ENCODE results near the gene CTDNEP1.

The CTDNEP1 gene

DNA sequence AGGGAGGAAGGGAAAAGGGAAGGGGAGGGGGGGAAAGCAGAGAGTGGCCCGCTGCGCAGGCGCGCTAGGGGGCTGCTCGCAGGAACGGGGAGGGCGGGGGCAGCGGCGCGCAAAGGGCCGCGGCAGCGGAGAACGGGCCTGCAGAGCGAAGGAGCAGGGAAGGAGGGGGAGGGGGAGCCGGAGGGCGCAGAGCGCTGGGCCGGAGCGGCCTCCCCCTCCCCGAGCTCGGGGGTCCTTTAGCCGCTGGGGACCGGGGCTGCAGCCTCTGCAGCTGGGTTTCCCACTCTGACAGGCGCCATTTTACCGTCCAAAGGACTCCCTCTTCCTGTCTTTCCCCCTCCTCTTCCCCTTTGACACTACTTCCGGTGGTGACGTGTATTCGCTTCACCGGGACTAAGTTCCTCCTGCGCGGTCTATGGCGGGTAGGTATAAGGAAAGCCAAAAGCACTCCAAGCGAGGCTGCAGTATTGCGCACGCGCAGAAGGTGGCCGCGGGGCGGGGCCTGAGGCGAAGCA, at the start of gene CTDNEP1:
CTDNEP1 (minus strand) TSS at position 74 of the 515 bp plus-strand sequence. CDS start 438 bp downstream, outside the sequence.
- POLR2A ChIA-PET, result interaction anchor here (1.0 to 4.3 kb wide), 3 partner anchors 11 to 37 kb away, joined by 3 to 52 read pairs (median 3); partner anchors contain the start of genes GABARAP and PHF23
- TF ChIP-seq ELF4 (IDR thresholded peaks at IDR 0.05) (peak; percentile 63), PKNOX1 (IDR thresholded peaks at IDR 0.05) (peak; percentile 51; the same call in 1 of the 2 replicates), FOXA1 (IDR thresholded peaks at IDR 0.05) (no peak)
- DNase-seq (ENCODE audit: extremely low spot score), result peak; percentile 95

DNA sequence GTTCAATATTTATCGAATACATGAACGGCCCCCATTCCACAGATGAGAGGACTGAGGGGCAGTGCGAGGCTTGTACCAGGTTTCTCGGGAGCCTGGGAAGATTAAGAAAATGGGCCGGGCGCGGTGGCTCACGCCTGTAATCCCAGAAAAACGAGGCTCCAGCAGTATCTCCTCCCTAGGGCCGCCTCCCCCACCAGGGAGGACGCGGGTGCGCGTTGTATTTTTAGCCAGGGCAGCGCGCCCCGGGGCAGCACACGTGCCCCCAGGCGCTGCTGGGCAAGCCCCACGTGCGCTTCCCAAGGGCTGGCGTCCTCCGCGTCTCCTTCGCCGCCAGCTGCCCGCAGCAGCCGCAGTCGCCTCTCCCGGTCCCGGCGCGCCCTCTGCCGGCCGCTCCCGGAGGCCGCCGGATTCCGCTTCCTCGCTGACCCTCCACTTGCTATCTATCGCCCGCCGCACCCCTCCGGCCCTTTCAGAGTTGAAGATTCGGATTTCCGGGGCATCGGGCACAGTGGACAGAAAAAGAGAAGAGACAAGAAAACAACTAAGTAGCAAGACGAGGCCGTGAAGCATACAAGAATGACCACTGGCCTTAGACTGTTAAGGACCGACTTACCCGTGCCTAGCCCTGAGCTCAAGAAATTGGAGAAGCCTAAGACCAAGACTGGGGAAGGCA, 44.8 kb upstream of the CTDNEP1 start:
- ChIA-PET CTCF (interaction anchor here (0.6 to 2.2 kb wide), 12 partner anchors 9 to 251 kb away, joined by 3 to 22 read pairs (median 5); partner anchors contain the start of gene SLC2A4), POLR2A (interaction anchor here (0.6 to 2.0 kb wide), 8 partner anchors 13 to 76 kb away, joined by 3 to 12 read pairs (median 4); partner anchors contain the start of genes ACADVL, DLG4, DVL2 and GABARAP)
- peak; percentile 92 for DNase-seq (ENCODE audit: extremely low spot score)
- TF ChIP-seq BHLHE40 (IDR thresholded peaks at IDR 0.05; ENCODE audit: borderline replicate concordance) (no peak), ARNT (IDR thresholded peaks at IDR 0.05) (peak; percentile 7; the same call in 1 of the 2 replicates), L3MBTL2 (conservative IDR thresholded peaks at IDR 0.05) (peak; percentile 72), SUZ12 (IDR thresholded peaks at IDR 0.05) (no peak), NFRKB (IDR thresholded peaks at IDR 0.05) (no peak), ELF4 (IDR thresholded peaks at IDR 0.05) (no peak)

More for the DNA sequence above, at the start of gene CTDNEP1:
- CTCF ChIA-PET, result interaction anchor here (0.6 to 1.7 kb wide), 3 partner anchors 11 to 30 kb away, joined by 3 read pairs; partner anchors contain the start of gene SLC2A4

- ChIA-PET POLR2A (interaction anchor here (1.2 to 1.4 kb wide), 3 partner anchors 14 to 75 kb away, joined by 3 to 12 read pairs (median 8); partner anchors contain the start of genes ACADVL, DLG4, DVL2 and SLC2A4), CTCF (interaction anchor here (0.6 to 2.2 kb wide), 6 partner anchors 10 to 250 kb away, joined by 3 to 22 read pairs (median 6); partner anchors contain the start of gene SLC2A4)
- DNase-seq (ENCODE audit: extremely low spot score), result no peak
- no peak for TF ChIP-seq ARNT (IDR thresholded peaks at IDR 0.05)
- TF ChIP-seq FOXA1 (IDR thresholded peaks at IDR 0.05), result no peak
These were observed 44.0 kb upstream of the CTDNEP1 start for GRCh38 chr17:7295230-7296180.

GRCh38 chr17:7294614-7295153, 43.1 kb upstream of the CTDNEP1 start, which contains the start of gene YBX2:
Gene YBX2 (minus strand): TSS chr17:7294639. CDS start chr17:7294500, 139 bp downstream.
- CTCF ChIA-PET, result no interaction called here
- POLR2A ChIA-PET, result no interaction called here

DNA sequence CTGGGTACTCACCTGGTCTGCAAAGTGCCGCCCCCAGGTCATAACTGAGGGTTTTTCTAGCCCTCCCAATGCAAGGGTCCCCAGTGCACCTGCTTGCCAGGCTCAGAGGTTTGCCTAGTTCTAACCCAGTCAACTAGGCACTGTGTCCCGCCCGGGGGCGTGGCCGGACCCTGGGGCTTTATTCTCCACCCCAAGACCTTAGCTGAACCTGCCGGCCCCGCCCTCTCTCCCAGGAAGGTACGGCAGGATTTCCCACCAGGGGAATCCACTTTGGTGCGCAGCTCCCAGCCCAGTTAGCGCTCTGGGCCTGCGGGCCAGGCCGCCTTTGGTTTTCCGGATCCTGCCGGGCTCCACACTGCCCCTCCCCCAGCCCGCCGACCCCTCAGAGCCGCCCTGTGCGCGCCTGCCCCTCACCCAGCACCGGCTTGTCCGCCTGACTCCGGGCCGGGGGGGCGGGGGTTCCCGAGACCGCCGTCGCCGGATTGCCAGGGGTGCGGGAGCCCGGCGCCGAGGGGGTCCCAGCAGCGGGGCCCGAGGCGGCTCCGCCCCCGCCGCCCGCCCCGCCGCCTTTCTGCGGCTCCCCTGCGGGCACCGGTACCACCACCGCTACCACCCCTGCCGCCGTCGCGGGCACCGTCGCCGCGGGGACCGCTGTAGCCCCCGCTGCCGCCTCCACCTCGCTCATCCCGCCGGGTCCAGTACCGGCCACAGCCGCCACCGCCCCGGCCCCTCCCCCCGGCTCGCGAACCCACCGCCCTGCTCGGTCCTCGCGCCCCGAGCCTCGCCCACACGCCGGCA, 42.5 kb upstream of the CTDNEP1 start:
- ChIA-PET CTCF (no interaction called here), POLR2A (no interaction called here)
- TF ChIP-seq NFRKB (IDR thresholded peaks at IDR 0.05), result no peak
- no peak for TF ChIP-seq LEF1 (IDR thresholded peaks at IDR 0.05; ENCODE audit: borderline replicate concordance)
- TF ChIP-seq PKNOX1 (IDR thresholded peaks at IDR 0.05), result no peak
- no peak for TF ChIP-seq SUZ12 (IDR thresholded peaks at IDR 0.05)
- no peak for TF ChIP-seq HDGF (IDR thresholded peaks at IDR 0.05; ENCODE audit: borderline replicate concordance)
- no peak for TF ChIP-seq CTBP1 (IDR thresholded peaks at IDR 0.05; ENCODE audit: borderline replicate concordance)
- no peak for TF ChIP-seq SP1 (IDR thresholded peaks at IDR 0.05)
- no peak for TF ChIP-seq ZNF384 (IDR thresholded peaks at IDR 0.05)
- no peak for TF ChIP-seq ARNT (IDR thresholded peaks at IDR 0.05)
- no peak for TF ChIP-seq TARDBP (IDR thresholded peaks at IDR 0.05)
- no peak for TF ChIP-seq FOXA1 (IDR thresholded peaks at IDR 0.05)
- TF ChIP-seq FOXK2 (IDR thresholded peaks at IDR 0.05), result no peak
- no peak for DNase-seq (ENCODE audit: extremely low spot score)

More at GRCh38 chr17:7294614-7295153, 43.1 kb upstream of the CTDNEP1 start, which contains the start of gene YBX2:
- no peak for DNase-seq (ENCODE audit: extremely low spot score)
- peak; percentile 70 for TF ChIP-seq L3MBTL2 (conservative IDR thresholded peaks at IDR 0.05)
- TF ChIP-seq ZNF384 (IDR thresholded peaks at IDR 0.05), result no peak
- no peak for TF ChIP-seq CTBP1 (IDR thresholded peaks at IDR 0.05; ENCODE audit: borderline replicate concordance)
- TF ChIP-seq ELF4 (IDR thresholded peaks at IDR 0.05), result no peak
- no peak for TF ChIP-seq TARDBP (IDR thresholded peaks at IDR 0.05)
- TF ChIP-seq SUZ12 (IDR thresholded peaks at IDR 0.05), result no peak
- no peak for TF ChIP-seq ARNT (IDR thresholded peaks at IDR 0.05)

DNA sequence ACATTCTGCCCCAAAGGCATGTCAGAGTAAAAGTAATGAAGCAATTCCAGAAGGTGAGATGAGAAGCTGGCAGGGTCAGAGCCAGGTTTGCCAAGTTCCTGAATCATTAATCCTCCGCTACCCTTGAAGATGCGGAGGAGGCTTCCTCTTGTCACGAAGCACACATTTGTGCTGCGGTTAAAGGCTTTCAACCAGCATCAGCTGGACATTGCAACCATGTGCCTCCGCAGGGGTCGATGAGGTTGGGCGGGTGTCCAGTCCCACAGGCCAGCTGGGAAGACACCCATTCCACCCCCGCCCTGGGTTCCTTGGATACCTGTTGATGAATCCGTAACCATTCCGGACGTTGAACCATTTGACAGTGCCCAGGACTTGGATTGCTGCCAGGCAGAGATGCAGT, 41.6 kb upstream of the CTDNEP1 start:
- no peak for DNase-seq (ENCODE audit: extremely low spot score)
- CTCF ChIA-PET, result no interaction called here
- POLR2A ChIA-PET, result no interaction called here
- TF ChIP-seq ZNF384 (IDR thresholded peaks at IDR 0.05) (no peak), HDGF (IDR thresholded peaks at IDR 0.05; ENCODE audit: borderline replicate concordance) (no peak), BHLHE40 (IDR thresholded peaks at IDR 0.05; ENCODE audit: borderline replicate concordance) (no peak), TARDBP (IDR thresholded peaks at IDR 0.05) (no peak), SP1 (IDR thresholded peaks at IDR 0.05) (no peak), FOXK2 (IDR thresholded peaks at IDR 0.05) (no peak), L3MBTL2 (conservative IDR thresholded peaks at IDR 0.05) (no peak), FOXM1 (IDR thresholded peaks at IDR 0.05; ENCODE audit: borderline replicate concordance) (no peak), SUZ12 (IDR thresholded peaks at IDR 0.05) (no peak), NFRKB (IDR thresholded peaks at IDR 0.05) (no peak)

Data from HEK293T (cell line).